ENCODE measurements around the gene PPP2R5D.
A peak's percentile ranks its signal among the peaks of the same experiment; 100 is the strongest.

PPP2R5D gene

DNA sequence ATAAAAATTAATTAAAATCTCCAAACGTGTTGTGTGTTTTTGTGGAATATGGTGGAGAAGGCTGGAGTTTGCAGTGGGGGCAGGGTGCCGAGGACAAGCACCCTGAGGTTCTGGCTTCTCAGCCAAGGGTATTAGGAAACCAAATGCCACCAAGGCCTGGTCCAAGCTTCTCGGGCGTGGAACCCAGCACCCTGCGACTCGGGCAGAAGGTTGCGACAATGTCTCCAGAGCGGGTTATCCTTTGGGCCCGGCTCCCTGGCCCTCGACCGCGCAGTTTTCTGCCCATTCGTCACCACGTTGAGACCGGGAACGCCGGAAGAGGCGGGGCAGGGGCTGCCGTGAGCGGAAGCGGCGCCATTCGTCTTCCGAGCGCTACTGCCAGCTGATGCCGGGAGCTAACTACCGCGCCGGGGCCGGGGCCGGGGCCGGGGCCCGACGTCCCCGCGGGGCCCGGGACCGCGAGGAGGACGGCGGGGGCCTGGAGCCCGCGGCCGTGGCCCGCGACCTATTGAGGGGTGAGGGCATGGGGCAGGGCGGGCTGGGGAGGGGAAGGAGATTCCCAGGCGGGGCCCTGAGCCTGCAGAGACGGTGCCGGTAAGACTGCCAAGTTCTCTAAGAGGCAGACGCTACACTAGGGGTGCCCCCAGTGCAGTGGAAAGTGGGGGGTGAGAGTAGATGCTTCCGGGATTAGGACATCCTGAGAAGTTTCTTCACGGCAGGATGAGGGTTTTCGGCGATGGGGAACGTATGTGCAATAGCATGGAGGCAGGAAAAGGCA lies 37.1 kb downstream of the PPP2R5D start, which contains the start of gene RRP36:
Gene RRP36 (plus strand): TSS at position 354 of the 778 bp plus-strand sequence. CDS start 32 bp downstream, at position 386.
- peak within 1 kb of the TSS; percentile 84 for H3K27ac ChIP-seq
- TF ChIP-seq, protein P1, sequence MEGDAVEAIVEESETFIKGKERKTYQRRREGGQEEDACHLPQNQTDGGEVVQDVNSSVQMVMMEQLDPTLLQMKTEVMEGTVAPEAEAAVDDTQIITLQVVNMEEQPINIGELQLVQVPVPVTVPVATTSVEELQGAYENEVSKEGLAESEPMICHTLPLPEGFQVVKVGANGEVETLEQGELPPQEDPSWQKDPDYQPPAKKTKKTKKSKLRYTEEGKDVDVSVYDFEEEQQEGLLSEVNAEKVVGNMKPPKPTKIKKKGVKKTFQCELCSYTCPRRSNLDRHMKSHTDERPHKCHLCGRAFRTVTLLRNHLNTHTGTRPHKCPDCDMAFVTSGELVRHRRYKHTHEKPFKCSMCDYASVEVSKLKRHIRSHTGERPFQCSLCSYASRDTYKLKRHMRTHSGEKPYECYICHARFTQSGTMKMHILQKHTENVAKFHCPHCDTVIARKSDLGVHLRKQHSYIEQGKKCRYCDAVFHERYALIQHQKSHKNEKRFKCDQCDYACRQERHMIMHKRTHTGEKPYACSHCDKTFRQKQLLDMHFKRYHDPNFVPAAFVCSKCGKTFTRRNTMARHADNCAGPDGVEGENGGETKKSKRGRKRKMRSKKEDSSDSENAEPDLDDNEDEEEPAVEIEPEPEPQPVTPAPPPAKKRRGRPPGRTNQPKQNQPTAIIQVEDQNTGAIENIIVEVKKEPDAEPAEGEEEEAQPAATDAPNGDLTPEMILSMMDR (conservative IDR thresholded peaks at IDR 0.05) = no peak

DNA sequence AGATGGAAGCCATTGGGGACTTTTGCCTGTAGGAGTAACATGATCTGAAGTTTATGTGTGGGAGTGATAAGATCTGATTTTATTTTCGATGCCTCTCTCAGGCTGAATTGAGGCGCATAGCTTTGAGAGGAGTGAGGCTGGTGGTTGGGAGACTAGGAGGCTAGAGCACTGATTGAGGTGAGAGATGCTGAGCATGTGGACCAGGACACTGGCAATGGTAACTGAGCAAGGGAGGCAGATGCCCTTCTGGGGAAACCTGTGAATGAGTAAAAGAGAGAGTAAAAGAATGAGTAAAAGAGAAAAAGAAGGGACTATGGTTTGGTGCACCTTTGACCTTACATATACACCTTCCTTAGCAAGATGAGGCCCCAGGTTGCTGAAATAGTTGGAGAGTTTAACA lies 40.1 kb downstream of the PPP2R5D start:
- TF ChIP-seq, protein P1 (conservative IDR thresholded peaks at IDR 0.05) = no peak
- H3K27ac ChIP-seq = no peak overlapping the region

DNA sequence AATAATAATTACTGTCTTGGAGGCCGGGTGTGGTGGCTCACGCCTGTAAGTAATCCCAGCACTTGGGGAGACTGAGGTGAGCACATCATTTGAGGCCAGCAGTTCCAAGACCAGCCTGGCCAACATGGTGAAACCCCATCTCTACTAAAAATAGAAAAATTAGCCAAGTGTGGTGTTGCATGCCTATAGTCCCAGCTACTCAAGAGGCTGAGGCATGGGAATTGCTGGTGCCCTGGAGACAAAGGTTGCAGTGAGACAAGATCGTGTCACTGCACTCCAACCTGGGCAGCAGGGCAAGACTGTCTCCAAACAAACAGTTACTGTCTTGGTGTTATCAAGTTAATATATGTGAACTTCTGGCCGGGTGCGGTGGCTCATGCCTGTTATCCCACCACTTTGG lies 42.0 kb downstream of the PPP2R5D start:
- TF ChIP-seq, protein P1 (conservative IDR thresholded peaks at IDR 0.05) = no peak
- no peak overlapping the region for H3K27ac ChIP-seq

DNA sequence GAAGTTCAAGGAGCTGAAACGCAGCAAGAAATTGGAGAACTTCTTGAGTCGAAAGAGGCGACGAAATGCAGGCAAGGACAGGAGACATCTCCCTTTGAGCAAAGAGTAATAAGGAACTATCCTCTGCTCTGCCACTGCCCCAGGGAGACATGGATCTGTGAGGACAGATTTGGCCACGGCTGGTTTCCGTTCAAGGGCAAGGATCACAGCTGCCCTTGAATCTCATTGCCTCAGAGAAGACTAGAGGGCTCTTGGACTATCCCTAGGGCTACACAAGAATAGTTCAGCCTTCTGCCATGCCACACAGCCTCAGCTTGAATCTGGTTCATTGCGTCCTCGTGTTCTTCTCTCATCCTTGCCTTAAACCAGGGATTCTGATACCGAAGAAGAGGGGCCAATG lies 44.8 kb downstream of the PPP2R5D start:
- TF ChIP-seq, protein P1 (conservative IDR thresholded peaks at IDR 0.05) = no peak
- no peak overlapping the region for H3K27ac ChIP-seq

DNA sequence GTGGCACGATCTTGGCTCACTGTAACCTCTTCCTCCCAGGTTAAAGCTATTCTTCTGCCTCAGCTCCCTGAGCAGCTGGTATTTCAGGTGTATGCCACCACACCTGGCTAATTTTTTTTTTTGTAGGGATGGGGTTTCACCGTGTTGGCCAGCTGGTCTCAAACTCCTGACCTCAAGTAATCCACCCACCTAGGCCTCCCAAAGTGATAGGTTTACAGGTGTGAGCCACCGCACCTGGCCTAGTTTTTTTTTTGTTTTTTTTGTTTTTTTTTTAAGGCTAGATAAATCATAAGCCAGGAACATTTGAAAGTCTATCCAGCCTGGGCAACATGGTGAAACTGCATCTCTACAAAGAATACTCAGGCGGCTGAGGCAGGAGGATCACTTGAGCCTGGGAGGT lies 48.0 kb downstream of the PPP2R5D start:
- TF ChIP-seq, protein P1 (conservative IDR thresholded peaks at IDR 0.05) = no peak
- H3K27ac ChIP-seq = no peak overlapping the region

DNA sequence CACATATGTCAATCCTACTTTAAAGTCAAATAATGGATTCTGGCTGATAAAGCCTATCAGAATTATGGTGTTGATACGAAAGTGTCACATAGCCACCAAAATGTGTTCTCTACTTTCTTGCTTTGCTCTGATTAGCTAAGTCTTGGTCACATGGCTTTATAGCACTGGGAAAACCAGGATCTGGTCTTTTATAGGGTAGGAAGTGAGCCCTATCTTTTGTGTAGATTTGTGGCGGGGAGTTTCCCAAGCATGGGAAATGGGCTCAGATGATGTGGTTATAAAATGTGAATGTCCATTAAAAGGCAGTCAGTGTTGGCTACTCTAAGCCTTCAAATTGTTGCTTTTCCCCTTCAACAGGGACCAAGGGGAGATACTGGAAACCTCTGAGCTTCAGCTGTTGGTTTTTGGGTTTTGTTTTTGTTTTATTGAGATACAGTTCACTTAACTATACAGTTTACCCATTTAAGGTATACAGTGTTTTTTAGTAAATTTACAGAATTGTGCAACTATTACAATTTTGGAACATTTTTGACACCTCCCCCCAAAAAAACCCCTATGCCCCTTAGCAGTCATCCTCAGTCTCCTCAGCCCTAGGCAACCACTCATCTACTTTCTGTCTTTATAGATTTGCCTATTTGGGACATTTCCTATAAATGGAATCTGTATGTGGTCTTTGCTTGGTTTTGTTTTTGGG lies 49.3 kb downstream of the PPP2R5D start:
- H3K27ac ChIP-seq = no peak overlapping the region
- TF ChIP-seq, protein P1 (conservative IDR thresholded peaks at IDR 0.05) = no peak

DNA sequence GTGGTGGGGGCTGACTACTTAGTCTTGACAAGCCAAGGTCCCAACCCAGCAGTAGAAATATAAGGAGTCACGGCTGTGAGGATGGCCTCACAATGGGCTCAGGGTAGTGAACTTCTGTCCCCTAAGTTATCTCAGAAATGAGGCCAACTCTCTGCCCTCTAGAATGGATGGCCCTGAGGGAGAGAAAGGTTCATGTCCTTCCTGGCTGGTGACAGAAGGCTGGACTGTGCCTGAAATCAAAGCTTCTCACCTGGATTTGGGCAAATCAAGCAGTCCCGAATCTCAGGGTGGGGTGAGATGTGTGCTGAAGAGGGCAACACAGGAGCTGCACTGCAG lies 49.8 kb downstream of the PPP2R5D start:
- no peak overlapping the region for H3K27ac ChIP-seq
- TF ChIP-seq, protein P1 (conservative IDR thresholded peaks at IDR 0.05) = no peak
